GM18517 (cell line): ENCODE data around the gene EXT2.

Experiments
- ATAC-seq: cut with Tn5 transposase; IDR thresholded peaks from one replicate; pipeline ENCODE4 v1.9.1; 2021; ENCODE audit warnings: mild to moderate bottlenecking, moderate library complexity; ENCODE audit not compliant: unreplicated experiment

The EXT2 gene

GRCh38 chr11:44162004-44162403 lies 66.5 kb downstream of the EXT2 start:
- no peak for ATAC-seq

- ATAC-seq, result no peak
Observed at GRCh38 chr11:44162662-44163061, 67.2 kb downstream of the EXT2 start.

- no peak for ATAC-seq
Observed at GRCh38 chr11:44165432-44165831, 70.0 kb downstream of the EXT2 start.

- no peak for ATAC-seq
Observed at GRCh38 chr11:44167046-44167445, 71.6 kb downstream of the EXT2 start.

GRCh38 chr11:44171518-44171917 lies 76.0 kb downstream of the EXT2 start:
- no peak for ATAC-seq

GRCh38 chr11:44172966-44173365 lies 77.5 kb downstream of the EXT2 start:
- no peak for ATAC-seq

- no peak for ATAC-seq
Observed at GRCh38 chr11:44174842-44175241, 79.4 kb downstream of the EXT2 start.

GRCh38 chr11:44176546-44177213 lies 81.2 kb downstream of the EXT2 start:
- no peak for ATAC-seq

GRCh38 chr11:44177905-44178304 lies 82.4 kb downstream of the EXT2 start:
- ATAC-seq, result no peak

GRCh38 chr11:44178381-44178780 lies 82.9 kb downstream of the EXT2 start:
- ATAC-seq, result no peak

- no peak for ATAC-seq
Observed at GRCh38 chr11:44179173-44179572, 83.7 kb downstream of the EXT2 start.

GRCh38 chr11:44180107-44180506 lies 84.6 kb downstream of the EXT2 start:
- no peak for ATAC-seq

GRCh38 chr11:44185522-44185921 lies 90.0 kb downstream of the EXT2 start:
- ATAC-seq, result no peak

GRCh38 chr11:44186321-44186930 lies 90.9 kb downstream of the EXT2 start:
- no peak for ATAC-seq

GRCh38 chr11:44188643-44189042 lies 93.2 kb downstream of the EXT2 start:
- ATAC-seq, result no peak

GRCh38 chr11:44189986-44190882 lies 94.8 kb downstream of the EXT2 start:
- no peak for ATAC-seq

- ATAC-seq, result no peak
Observed at GRCh38 chr11:44190883-44191230, 95.4 kb downstream of the EXT2 start.

- no peak for ATAC-seq
Observed at GRCh38 chr11:44191322-44192016, 96.0 kb downstream of the EXT2 start.

- ATAC-seq, result no peak
Observed at GRCh38 chr11:44192017-44192385, 96.5 kb downstream of the EXT2 start.

- ATAC-seq, result no peak
Observed at GRCh38 chr11:44192462-44193100, 97.1 kb downstream of the EXT2 start.

GRCh38 chr11:44193856-44194255 lies 98.4 kb downstream of the EXT2 start:
- no peak for ATAC-seq
